ENCODE results near the gene RNPEP. TPM values are rescaled to one million over a fixed set of nuclear protein-coding genes. Genes with fewer than 3 reads are reported as not detected.

RNPEP gene
- total RNA-seq, 1 experiment from 2014 or later, result 57.4 TPM

GRCh38 chr1:201999625-202000238, 17.3 kb downstream of the RNPEP start:
- DNase-seq (ENCODE audit: low spot score), result peak; percentile 42
- no peaks in the 10 kb centered on the region for H3K9me3 Mint-ChIP-seq

GRCh38 chr1:202002507-202002906, 20.1 kb downstream of the RNPEP start:
- Mint-ChIP-seq H3K4me1 (peaks cover 12% of the 10 kb centered on the region), H3K9me3 (no peaks in the 10 kb centered on the region), H3K36me3 (peaks cover 67% of the 10 kb centered on the region), H3K27me3 (ENCODE audit: low read depth) (no peaks in the 10 kb centered on the region), H3K27ac (no peak overlapping the region), H3K4me3 (no peak overlapping the region)
- ChIA-PET POLR2A (interaction anchor here (0.6 to 1.0 kb wide), 2 partner anchors 62 to 103 kb away, joined by 3 read pairs; no protein-coding TSS in a partner anchor), CTCF (interaction anchor here (4.4 kb wide), 1 partner anchor 108 kb away, joined by 74 read pairs; no protein-coding TSS in a partner anchor)
- TF ChIP-seq NR1H2 (CRISPR knock-in tag; IDR thresholded peaks at IDR 0.05) (no peak), SMAD4 (CRISPR knock-in tag; IDR thresholded peaks at IDR 0.05) (no peak), JAZF1 (CRISPR knock-in tag; IDR thresholded peaks at IDR 0.05) (no peak), FOXK1 (CRISPR knock-in tag; IDR thresholded peaks at IDR 0.05) (no peak)
- TF ChIP-seq, protein P1, sequence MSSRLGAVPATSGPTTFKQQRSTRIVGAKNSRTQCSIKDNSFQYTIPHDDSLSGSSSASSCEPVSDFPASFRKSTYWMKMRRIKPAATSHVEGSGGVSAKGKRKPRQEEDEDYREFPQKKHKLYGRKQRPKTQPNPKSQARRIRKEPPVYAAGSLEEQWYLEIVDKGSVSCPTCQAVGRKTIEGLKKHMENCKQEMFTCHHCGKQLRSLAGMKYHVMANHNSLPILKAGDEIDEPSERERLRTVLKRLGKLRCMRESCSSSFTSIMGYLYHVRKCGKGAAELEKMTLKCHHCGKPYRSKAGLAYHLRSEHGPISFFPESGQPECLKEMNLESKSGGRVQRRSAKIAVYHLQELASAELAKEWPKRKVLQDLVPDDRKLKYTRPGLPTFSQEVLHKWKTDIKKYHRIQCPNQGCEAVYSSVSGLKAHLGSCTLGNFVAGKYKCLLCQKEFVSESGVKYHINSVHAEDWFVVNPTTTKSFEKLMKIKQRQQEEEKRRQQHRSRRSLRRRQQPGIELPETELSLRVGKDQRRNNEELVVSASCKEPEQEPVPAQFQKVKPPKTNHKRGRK (CRISPR knock-in tag; IDR thresholded peaks at IDR 0.05; ENCODE audit: borderline replicate concordance), result no peak
- ATAC-seq, result no peak
- DNase-seq (ENCODE audit: low spot score), result no peak

More at GRCh38 chr1:201999625-202000238, 17.3 kb downstream of the RNPEP start:
- POLR2A ChIA-PET, result interaction anchor here (0.6 to 1.1 kb wide), 5 partner anchors 8 to 104 kb away, joined by 3 to 5 read pairs (median 3); partner anchors contain the start of genes ELF3, LMOD1 and TIMM17A
- CTCF ChIA-PET, result interaction anchor here (0.6 to 4.4 kb wide), 55 partner anchors 9 to 488 kb away, joined by 3 to 120 read pairs (median 4); partner anchors contain the start of genes ELF3, GPR37L1, LMOD1 and RNPEP
- Mint-ChIP-seq H3K4me1 (no peaks in the 10 kb centered on the region), H3K27ac (no peak overlapping the region; the same call in 1 of the 2 replicates), H3K36me3 (peaks cover 78% of the 10 kb centered on the region), H3K4me3 (no peak overlapping the region), H3K27me3 (ENCODE audit: low read depth) (no peaks in the 10 kb centered on the region)
- peak; percentile 96 for ATAC-seq
- TF ChIP-seq, protein P2, sequence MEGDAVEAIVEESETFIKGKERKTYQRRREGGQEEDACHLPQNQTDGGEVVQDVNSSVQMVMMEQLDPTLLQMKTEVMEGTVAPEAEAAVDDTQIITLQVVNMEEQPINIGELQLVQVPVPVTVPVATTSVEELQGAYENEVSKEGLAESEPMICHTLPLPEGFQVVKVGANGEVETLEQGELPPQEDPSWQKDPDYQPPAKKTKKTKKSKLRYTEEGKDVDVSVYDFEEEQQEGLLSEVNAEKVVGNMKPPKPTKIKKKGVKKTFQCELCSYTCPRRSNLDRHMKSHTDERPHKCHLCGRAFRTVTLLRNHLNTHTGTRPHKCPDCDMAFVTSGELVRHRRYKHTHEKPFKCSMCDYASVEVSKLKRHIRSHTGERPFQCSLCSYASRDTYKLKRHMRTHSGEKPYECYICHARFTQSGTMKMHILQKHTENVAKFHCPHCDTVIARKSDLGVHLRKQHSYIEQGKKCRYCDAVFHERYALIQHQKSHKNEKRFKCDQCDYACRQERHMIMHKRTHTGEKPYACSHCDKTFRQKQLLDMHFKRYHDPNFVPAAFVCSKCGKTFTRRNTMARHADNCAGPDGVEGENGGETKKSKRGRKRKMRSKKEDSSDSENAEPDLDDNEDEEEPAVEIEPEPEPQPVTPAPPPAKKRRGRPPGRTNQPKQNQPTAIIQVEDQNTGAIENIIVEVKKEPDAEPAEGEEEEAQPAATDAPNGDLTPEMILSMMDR (IDR thresholded peaks at IDR 0.05), result peak; percentile 83
- TF ChIP-seq TEAD1 (CRISPR knock-in tag; IDR thresholded peaks at IDR 0.05) (no peak), ZNF532 (CRISPR knock-in tag; IDR thresholded peaks at IDR 0.05; ENCODE audit: borderline replicate concordance) (no peak)

DNA sequence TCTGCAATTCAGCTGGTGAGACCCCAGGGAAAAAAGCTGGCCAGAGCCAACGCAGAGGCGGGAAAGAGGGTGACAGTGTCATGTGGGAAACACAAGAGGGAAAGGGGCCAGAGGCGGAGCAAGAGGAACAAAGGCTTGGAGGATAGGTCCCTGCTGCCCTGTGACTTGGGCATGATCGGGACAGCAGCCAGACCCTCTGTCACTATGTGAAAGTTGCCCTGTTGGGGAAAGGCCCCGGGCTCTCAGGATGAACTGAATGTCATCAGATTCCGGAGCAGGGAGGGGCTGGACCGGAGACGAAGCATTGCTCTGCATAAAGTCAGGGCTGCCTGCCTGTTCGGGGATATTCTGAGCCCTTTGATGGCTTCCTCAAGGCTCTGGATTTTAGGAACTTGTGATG, 22.3 kb downstream of the RNPEP start:
- Mint-ChIP-seq H3K4me3 (no peak overlapping the region), H3K9me3 (no peaks in the 10 kb centered on the region), H3K36me3 (peaks cover 54% of the 10 kb centered on the region), H3K4me1 (peaks cover 33% of the 10 kb centered on the region), H3K27ac (no peak overlapping the region), H3K27me3 (ENCODE audit: low read depth) (no peaks in the 10 kb centered on the region)
- no peak for ATAC-seq
- DNase-seq (ENCODE audit: low spot score), result no peak
- POLR2A ChIA-PET, result no interaction called here
- CTCF ChIA-PET, result interaction anchor here (0.5 to 9.3 kb wide), 8 partner anchors 10 to 478 kb away, joined by 3 to 149 read pairs (median 6); partner anchors contain the start of genes GPR37L1 and RNPEP
- TF ChIP-seq ESRRA (CRISPR knock-in tag; IDR thresholded peaks at IDR 0.05; ENCODE audit: borderline replicate concordance) (no peak), ZNF671 (CRISPR knock-in tag; IDR thresholded peaks at IDR 0.05) (no peak), JUN (CRISPR knock-in tag; IDR thresholded peaks at IDR 0.05) (no peak), FOXK1 (CRISPR knock-in tag; IDR thresholded peaks at IDR 0.05) (no peak), JAZF1 (CRISPR knock-in tag; IDR thresholded peaks at IDR 0.05) (no peak), CREB1 (CRISPR knock-in tag; IDR thresholded peaks at IDR 0.05) (no peak), ZNF416 (CRISPR knock-in tag; IDR thresholded peaks at IDR 0.05) (no peak), ZNF532 (CRISPR knock-in tag; IDR thresholded peaks at IDR 0.05; ENCODE audit: borderline replicate concordance) (no peak)
- TF ChIP-seq, protein P3, sequence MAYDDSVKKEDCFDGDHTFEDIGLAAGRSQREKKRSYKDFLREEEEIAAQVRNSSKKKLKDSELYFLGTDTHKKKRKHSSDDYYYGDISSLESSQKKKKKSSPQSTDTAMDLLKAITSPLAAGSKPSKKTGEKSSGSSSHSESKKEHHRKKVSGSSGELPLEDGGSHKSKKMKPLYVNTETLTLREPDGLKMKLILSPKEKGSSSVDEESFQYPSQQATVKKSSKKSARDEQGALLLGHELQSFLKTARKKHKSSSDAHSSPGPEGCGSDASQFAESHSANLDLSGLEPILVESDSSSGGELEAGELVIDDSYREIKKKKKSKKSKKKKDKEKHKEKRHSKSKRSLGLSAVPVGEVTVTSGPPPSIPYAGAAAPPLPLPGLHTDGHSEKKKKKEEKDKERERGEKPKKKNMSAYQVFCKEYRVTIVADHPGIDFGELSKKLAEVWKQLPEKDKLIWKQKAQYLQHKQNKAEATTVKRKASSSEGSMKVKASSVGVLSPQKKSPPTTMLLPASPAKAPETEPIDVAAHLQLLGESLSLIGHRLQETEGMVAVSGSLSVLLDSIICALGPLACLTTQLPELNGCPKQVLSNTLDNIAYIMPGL (CRISPR knock-in tag; IDR thresholded peaks at IDR 0.05), result no peak

Data from WTC11 (cell line).